Right cardiac atrium (tissue), 5 donors: ENCODE measurements around the gene DACH1. TPM values are rescaled to one million over a fixed set of nuclear protein-coding genes. Genes with fewer than 3 reads are reported as not detected.

Experiments used
- ATAC-seq, 2 donors: fragments of 200-7000 bp; cut with Tn5 transposase; one replicate each; pipeline versions ENCODE4 v1.8.0 to v1.9.1; 2020; ENCODE audit warnings: moderate library complexity in 2 of 2, mild to moderate bottlenecking in 1 of 2
- DNase-seq, 3 donors: peaks; one replicate each; pipeline ENCODE4 v3.0.0-alpha.2; 2020
- H3K27ac ChIP-seq: one replicate; pipeline ENCODE4 v1.5.1; 2013; ENCODE audit warnings: mild to moderate bottlenecking, low read length, control low read depth, moderate library complexity
- H3K27me3 ChIP-seq: one replicate; pipeline ENCODE4 v1.6.1; 2013; ENCODE audit not compliant: control insufficient read depth, insufficient read depth
- H3K4me1 ChIP-seq: one replicate; pipeline ENCODE4 v1.6.1; 2013; ENCODE audit warnings: low read length; ENCODE audit not compliant: control insufficient read depth, insufficient read depth
- H3K4me3 ChIP-seq: one replicate; pipeline ENCODE4 v1.5.1; 2013; ENCODE audit warnings: low read length, control low read depth
- H3K9me3 ChIP-seq: one replicate; pipeline ENCODE4 v1.6.1; 2013; ENCODE audit warnings: low read length; ENCODE audit not compliant: control insufficient read depth
- WGBS: extraction: QIAGEN DNeasy Blood & Tissue Kit; methylation state at CpG from one replicate; pipeline ENCODE4 v1.1.7; 2013; 5-methylcytosine and 5-hydroxymethylcytosine counted together
- intact Hi-C, 4 donors: fragments of 100-400 bp; cut with DNase I; formaldehyde crosslinking; loops; one replicate each; pipeline versions ENCODE4 v1.11.0 to v1.14.0; 2022 to 2023
- polyA plus RNA-seq: library from polyadenylated mRNA; stranded (reverse); fragments of 200-250 nt; gene quantifications from one replicate; pipeline ENCODE4 v1.2.3, GENCODE V29; 2013
- total RNA-seq, 4 donors: library from RNA; stranded (reverse); fragmentation: NEBNext Ultra II Directional; extraction: Animal tissue kit (Norgen Biotek cat#: 25700); gene quantifications; one replicate each; pipeline ENCODE4 v1.2.1, GENCODE V29; 2021
- donor health status: healthy with polysubstance abuse.
- donor health status: DM: no; HTN: yes; CAD: no.
- donor health status: DM: no; HTN: no; CAD: no.
- donor health status: DM: no; HTN: yes; CAD: no; lungs with severe emphysema.
- donor health status: DM: yes; HTN: yes; CAD: no.

The DACH1 gene
- total and polyA plus RNA-seq, 5 donors = 1.0 to 3.9 (median 1.3) TPM

DNA sequence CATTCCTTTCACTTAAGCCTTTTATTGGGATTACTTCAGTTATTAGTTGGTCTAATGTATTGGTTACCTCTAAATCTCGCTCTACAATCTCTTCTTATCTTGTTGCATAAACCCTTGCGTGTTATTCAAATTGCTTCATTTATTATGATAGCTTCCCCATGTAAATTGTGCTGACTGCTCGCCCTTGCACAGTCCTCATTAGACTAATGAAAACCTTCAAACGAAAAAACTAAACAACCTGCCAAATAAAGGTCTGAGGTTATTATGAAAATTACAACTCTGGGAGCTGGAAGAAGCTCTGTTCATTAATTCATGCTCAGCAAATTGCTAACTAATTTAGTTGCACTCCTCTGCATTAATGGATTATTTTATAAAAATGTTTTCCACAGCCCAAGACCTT, 320.1 kb downstream of the DACH1 start:
- Histone ChIP-seq H3K27me3 (no peaks in the 10 kb centered on the region), H3K4me3 (no peak overlapping the region), H3K4me1 (no peaks in the 10 kb centered on the region), H3K27ac (no peak overlapping the region), H3K9me3 (no peaks in the 10 kb centered on the region)
- WGBS = 90% methylated on average over 4 of the region's 4 CpGs
- DNase-seq (no peak), ATAC-seq (no peak)
- intact Hi-C loops = no loop called here

GRCh38 chr13:71540098-71540497, 326.9 kb downstream of the DACH1 start:
- H3K27ac ChIP-seq = no peak overlapping the region
- H3K9me3 ChIP-seq = no peaks in the 10 kb centered on the region
- WGBS = 37% methylated on average over 1 of the region's 1 CpG
- no peaks in the 10 kb centered on the region for H3K4me1 ChIP-seq
- DNase-seq = no peak
- no peaks in the 10 kb centered on the region for H3K27me3 ChIP-seq
- no peak overlapping the region for H3K4me3 ChIP-seq
- ATAC-seq = no peak
- intact Hi-C loops = no loop called here

- DNase-seq (no peak), ATAC-seq (no peak)
- H3K9me3 ChIP-seq = no peaks in the 10 kb centered on the region
- intact Hi-C loops = no loop called here
- no peak overlapping the region for H3K4me3 ChIP-seq
- H3K27me3 ChIP-seq = no peaks in the 10 kb centered on the region
- H3K27ac ChIP-seq = no peak overlapping the region
- WGBS = 96% methylated on average over 2 of the region's 2 CpGs
- H3K4me1 ChIP-seq = no peaks in the 10 kb centered on the region
Measured at GRCh38 chr13:71536201-71536600, 330.8 kb downstream of the DACH1 start.

- no peak for ATAC-seq
- no peaks in the 10 kb centered on the region for H3K4me1 ChIP-seq
- no peak for DNase-seq
- 70% methylated on average over 16 of the region's 16 CpGs for WGBS
- no peak overlapping the region for H3K4me3 ChIP-seq
- intact Hi-C loops = no loop called here
- no peak overlapping the region for H3K27ac ChIP-seq
- H3K9me3 ChIP-seq = no peaks in the 10 kb centered on the region
- H3K27me3 ChIP-seq = no peaks in the 10 kb centered on the region
Measured at GRCh38 chr13:71524613-71525304, 342.2 kb downstream of the DACH1 start.

DNA sequence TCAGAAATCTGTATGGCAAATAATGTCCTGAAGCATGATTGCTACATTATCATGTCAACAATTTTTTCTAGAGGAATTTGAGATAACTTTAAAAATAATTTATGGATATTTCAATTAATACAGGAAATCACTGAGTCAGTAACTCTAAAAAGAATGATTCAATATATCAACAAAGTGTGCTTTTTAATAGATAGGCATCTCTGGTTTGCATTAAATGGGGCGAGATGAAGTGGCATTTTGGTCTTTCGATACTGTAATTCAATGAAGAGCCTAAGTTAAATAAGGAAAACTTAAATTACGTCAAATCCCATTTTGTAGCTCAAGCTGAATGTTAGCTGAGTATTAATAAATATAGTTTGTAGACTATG, 342.8 kb downstream of the DACH1 start:
- intact Hi-C loops = no loop called here
- no peaks in the 10 kb centered on the region for H3K4me1 ChIP-seq
- no peak overlapping the region for H3K27ac ChIP-seq
- WGBS = 90% methylated on average over 3 of the region's 3 CpGs
- no peak for ATAC-seq
- no peaks in the 10 kb centered on the region for H3K9me3 ChIP-seq
- no peak overlapping the region for H3K4me3 ChIP-seq
- no peaks in the 10 kb centered on the region for H3K27me3 ChIP-seq
- no peak for DNase-seq

- Histone ChIP-seq H3K4me1 (no peaks in the 10 kb centered on the region), H3K27me3 (no peaks in the 10 kb centered on the region), H3K9me3 (no peaks in the 10 kb centered on the region), H3K4me3 (no peak overlapping the region), H3K27ac (no peak overlapping the region)
- DNase-seq (no peak), ATAC-seq (no peak)
- WGBS = 45% methylated on average over 4 of the region's 4 CpGs
- intact Hi-C loops = no loop called here
Measured at GRCh38 chr13:71522941-71523526, 344.0 kb downstream of the DACH1 start.

DNA sequence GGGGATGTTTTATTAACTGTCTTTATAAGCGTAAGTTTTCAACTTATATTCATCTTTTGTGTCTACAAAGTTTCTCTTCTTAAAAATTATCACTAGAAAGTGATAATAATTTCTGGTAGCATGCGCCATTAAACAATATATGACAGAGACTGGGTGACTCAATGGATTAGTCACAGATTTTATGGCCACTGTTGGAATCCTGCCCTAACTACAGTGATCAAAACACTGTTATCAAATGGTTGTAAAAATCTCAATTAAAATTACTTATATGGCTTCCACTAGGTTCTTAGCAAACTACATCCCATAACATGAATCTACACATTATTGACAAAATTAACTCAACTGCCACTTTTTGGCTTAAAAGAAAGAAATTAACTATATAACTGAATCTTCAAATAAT, 350.0 kb downstream of the DACH1 start:
- H3K4me1 ChIP-seq = no peaks in the 10 kb centered on the region
- 91% methylated on average over 2 of the region's 2 CpGs for WGBS
- intact Hi-C loops = no loop called here
- no peaks in the 10 kb centered on the region for H3K27me3 ChIP-seq
- no peak overlapping the region for H3K27ac ChIP-seq
- H3K4me3 ChIP-seq = no peak overlapping the region
- no peaks in the 10 kb centered on the region for H3K9me3 ChIP-seq
- ATAC-seq (no peak), DNase-seq (no peak)

DNA sequence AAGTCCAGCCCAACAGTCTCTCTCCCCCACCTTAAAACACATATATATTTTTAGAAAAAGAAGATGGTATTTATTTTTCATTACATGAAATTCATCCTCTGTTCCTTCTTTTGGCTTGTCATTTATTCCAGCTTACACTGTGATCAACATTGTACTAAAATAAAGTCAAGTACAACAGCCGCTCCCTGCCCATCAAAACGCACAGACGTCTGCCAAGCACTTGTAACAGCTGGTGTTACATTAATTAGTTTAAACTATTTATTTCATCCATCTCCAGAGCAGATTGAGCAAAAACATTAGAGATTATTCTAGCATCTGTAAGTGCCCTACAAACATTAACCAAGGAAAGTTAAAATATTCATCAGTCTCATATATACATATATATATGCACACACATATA, 350.5 kb downstream of the DACH1 start:
- intact Hi-C loops = no loop called here
- WGBS = 66% methylated on average over 3 of the region's 3 CpGs
- H3K4me1 ChIP-seq = no peaks in the 10 kb centered on the region
- no peaks in the 10 kb centered on the region for H3K9me3 ChIP-seq
- DNase-seq (no peak), ATAC-seq (no peak)
- no peak overlapping the region for H3K27ac ChIP-seq
- H3K27me3 ChIP-seq = no peaks in the 10 kb centered on the region
- no peak overlapping the region for H3K4me3 ChIP-seq

GRCh38 chr13:71515744-71516038, 351.3 kb downstream of the DACH1 start:
- H3K27me3 ChIP-seq = no peaks in the 10 kb centered on the region
- H3K9me3 ChIP-seq = no peaks in the 10 kb centered on the region
- WGBS = 37% methylated on average over 4 of the region's 4 CpGs
- no peak overlapping the region for H3K4me3 ChIP-seq
- intact Hi-C loops = no loop called here
- no peaks in the 10 kb centered on the region for H3K4me1 ChIP-seq
- ATAC-seq (no peak), DNase-seq (no peak)
- H3K27ac ChIP-seq = no peak overlapping the region

DNA sequence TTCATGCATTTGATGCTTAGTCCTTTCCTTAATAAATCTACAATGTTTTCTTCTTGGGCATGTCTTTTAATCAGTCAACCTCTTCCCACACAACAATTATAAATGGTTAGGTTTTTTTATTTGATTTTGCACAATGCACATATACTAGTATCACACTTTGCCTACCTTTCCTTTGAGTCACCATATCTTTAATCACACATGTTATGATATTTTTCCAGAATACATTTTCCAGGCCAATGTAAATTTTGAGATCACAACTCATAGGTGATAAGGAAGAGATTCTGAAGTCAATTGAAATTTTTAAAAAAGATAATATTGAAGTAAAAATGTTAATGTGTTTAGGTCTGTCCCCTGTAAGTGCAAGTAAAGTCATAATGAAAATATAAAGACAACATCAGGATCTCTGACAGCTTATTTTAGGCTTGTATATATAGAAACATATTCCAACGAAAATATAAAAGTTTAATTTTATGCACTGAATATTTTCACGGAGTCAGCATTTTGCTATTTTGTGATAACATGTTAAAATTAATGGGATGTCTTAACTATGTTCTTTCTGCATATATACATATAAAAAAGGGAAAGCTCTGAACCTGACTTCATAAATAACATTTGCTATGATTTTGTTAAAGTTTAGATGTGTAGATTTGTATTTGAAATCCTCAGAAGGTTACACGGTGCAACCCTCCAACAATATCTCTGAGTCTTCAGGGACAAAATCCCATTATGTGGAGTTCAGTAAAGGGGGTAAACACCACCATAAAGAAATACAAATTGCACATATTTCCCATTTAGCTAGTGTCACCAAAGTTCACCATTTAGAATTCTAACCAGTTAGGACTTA, 351.9 kb downstream of the DACH1 start:
- H3K9me3 ChIP-seq = no peaks in the 10 kb centered on the region
- intact Hi-C loops = no loop called here
- no peaks in the 10 kb centered on the region for H3K27me3 ChIP-seq
- ATAC-seq (no peak), DNase-seq (no peak)
- H3K27ac ChIP-seq = no peak overlapping the region
- no peak overlapping the region for H3K4me3 ChIP-seq
- 67% methylated on average over 3 of the region's 3 CpGs for WGBS
- no peaks in the 10 kb centered on the region for H3K4me1 ChIP-seq

- intact Hi-C loops = no loop called here
Measured at GRCh38 chr13:71513411-71514033, 353.5 kb downstream of the DACH1 start.

More at GRCh38 chr13:71513411-71514033, 353.5 kb downstream of the DACH1 start:
- Histone ChIP-seq H3K9me3 (no peaks in the 10 kb centered on the region), H3K4me1 (no peaks in the 10 kb centered on the region), H3K27ac (no peak overlapping the region), H3K4me3 (no peak overlapping the region), H3K27me3 (no peaks in the 10 kb centered on the region)
- DNase-seq = no peak
- ATAC-seq = no peak
